NCI-H2171 treated with DMSO at 0.1 percent for 48 hours (cell line): ENCODE results near the gene MAP2K7.
A peak's percentile ranks its signal among the peaks of the same experiment; 100 is the strongest.
"Not testable (repeated sequence)": the region's sequence is repeated elsewhere in the genome, so short reads cannot be mapped to it uniquely, and the experiment has no call there.

ENCODE experiments used
- DNase-seq: peaks from one replicate; lab custom pipeline; 2025; lab: John Stamatoyannopoulos, UW

The MAP2K7 gene

GRCh38 chr19:7931221-7932061, 27.8 kb downstream of the MAP2K7 start:
- DNase-seq, result no peak

- DNase-seq, result no peak
Observed at GRCh38 chr19:7932276-7932929, 28.7 kb downstream of the MAP2K7 start.

- DNase-seq, result no peak
Observed at GRCh38 chr19:7932930-7933300, 29.2 kb downstream of the MAP2K7 start.

- DNase-seq, result no peak
Observed at GRCh38 chr19:7933411-7933810, 29.7 kb downstream of the MAP2K7 start.

GRCh38 chr19:7933828-7934725, 30.4 kb downstream of the MAP2K7 start:
- no peak for DNase-seq

- no peak for DNase-seq
Observed at GRCh38 chr19:7934766-7935165, 31.1 kb downstream of the MAP2K7 start.

- no peak for DNase-seq
Observed at GRCh38 chr19:7940841-7941240, 37.2 kb downstream of the MAP2K7 start.

- DNase-seq, result no peak
Observed at GRCh38 chr19:7941895-7942596, 38.4 kb downstream of the MAP2K7 start.

- no peak for DNase-seq
Observed at GRCh38 chr19:7942981-7943443, 39.3 kb downstream of the MAP2K7 start.

GRCh38 chr19:7943444-7944176, 39.9 kb downstream of the MAP2K7 start, which contains the start of gene TIMM44:
TSS of gene TIMM44 (minus strand) at chr19:7943666. CDS start at chr19:7943651, 15 bp downstream.
- DNase-seq, result peak; percentile 100

GRCh38 chr19:7944177-7944761, 40.6 kb downstream of the MAP2K7 start:
- DNase-seq, result peak; percentile 96

GRCh38 chr19:7947939-7948338, 44.3 kb downstream of the MAP2K7 start:
- DNase-seq, result peak; percentile 45

GRCh38 chr19:7953060-7953459, 49.4 kb downstream of the MAP2K7 start:
- DNase-seq, result no peak

GRCh38 chr19:7953576-7953975, 49.9 kb downstream of the MAP2K7 start:
- DNase-seq, result no peak

- no peak for DNase-seq
Observed at GRCh38 chr19:7955696-7956095, 52.0 kb downstream of the MAP2K7 start.

- no peak for DNase-seq
Observed at GRCh38 chr19:7959211-7959610, 55.5 kb downstream of the MAP2K7 start.

GRCh38 chr19:7961082-7961481, 57.4 kb downstream of the MAP2K7 start:
- not testable (repeated sequence) for DNase-seq

- no peak for DNase-seq
Observed at GRCh38 chr19:7961920-7962626, 58.4 kb downstream of the MAP2K7 start.

- no peak for DNase-seq
Observed at GRCh38 chr19:7962644-7963268, 59.1 kb downstream of the MAP2K7 start.
